Common myeloid progenitor, CD34-positive (primary cell): ENCODE data around the gene PSG7. TPM values are rescaled to one million over a fixed set of nuclear protein-coding genes. Genes with fewer than 3 reads are reported as not detected.
"Not testable (repeated sequence)": the region's sequence is repeated elsewhere in the genome, so short reads cannot be mapped to it uniquely, and the experiment has no call there.

Experiments
- CTCF ChIA-PET: fragments of 350-600 bp; sonication (Branson Sonifier 250); formaldehyde crosslinking; loops from one replicate; lab custom pipeline; 2021; ENCODE audit warnings: antibody characterized with exemption; lab: Charles Lee
- POLR2A ChIA-PET: fragments of 350-600 bp; sonication (Branson Sonifier 250); formaldehyde crosslinking; loops from one replicate; lab custom pipeline; 2021; ENCODE audit warnings: antibody characterized with exemption; lab: Charles Lee
- DNase-seq, 3 donors: peaks; one replicate each; pipeline versions ENCODE4 v3.0.0 to v3.0.0-alpha.2; 2013
- H3K27ac ChIP-seq, 2 experiments: 1 replicate in 1 of 2; 2 replicates in 1 of 2; pipeline ENCODE4 v1.7.0; 2013; ENCODE audit warnings: inconsistent platforms in 2 of 2, low read length in 2 of 2, mild to moderate bottlenecking in 2 of 2, low read depth in 1 of 2, moderate library complexity in 1 of 2; ENCODE audit not compliant: severe bottlenecking in 2 of 2, insufficient read depth in 1 of 2, poor library complexity in 1 of 2
- H3K27me3 ChIP-seq, 5 experiments: replicated peaks in 2 of 5; 1 replicate in 3 of 5; 2 replicates in 2 of 5; pipeline versions ENCODE4 v1.6.1 to v1.7.0; 2013; ENCODE audit warnings: low read length in 4 of 5, mild to moderate bottlenecking in 2 of 5, moderate library complexity in 2 of 5, inconsistent platforms in 1 of 5; ENCODE audit not compliant: insufficient read depth in 5 of 5, control insufficient read depth in 4 of 5
- H3K36me3 ChIP-seq, 4 experiments: 1 replicate in 2 of 4; 2 replicates in 2 of 4; pipeline versions ENCODE4 v1.6.1 to v1.7.0; 2013; ENCODE audit warnings: low read length in 3 of 4, control low read depth in 1 of 4, mild to moderate bottlenecking in 1 of 4; ENCODE audit not compliant: control insufficient read depth in 4 of 4, insufficient read depth in 4 of 4
- H3K4me1 ChIP-seq, 4 experiments: 1 replicate in 3 of 4; 2 replicates in 1 of 4; pipeline versions ENCODE4 v1.6.1 to v1.7.1; 2013; ENCODE audit warnings: low read length in 3 of 4, mild to moderate bottlenecking in 3 of 4, control low read depth in 1 of 4, inconsistent platforms in 1 of 4, moderate library complexity in 1 of 4; ENCODE audit not compliant: control insufficient read depth in 4 of 4, insufficient read depth in 4 of 4; ENCODE audit errors: control extremely low read depth in 1 of 4
- H3K4me3 ChIP-seq, 7 experiments: 1 replicate in 4 of 7; 2 replicates in 3 of 7; pipeline versions ENCODE4 v1.5.1 to v1.7.0; 2013; ENCODE audit warnings: mild to moderate bottlenecking in 7 of 7, low read length in 6 of 7, moderate library complexity in 6 of 7, inconsistent platforms in 2 of 7, low read depth in 2 of 7, control low read depth in 1 of 7; ENCODE audit not compliant: insufficient read depth in 4 of 7, control insufficient read depth in 1 of 7; ENCODE audit errors: extremely low read depth in 1 of 7
- H3K9me3 ChIP-seq, 5 experiments: 1 replicate in 4 of 5; 2 replicates in 1 of 5; pipeline versions ENCODE4 v1.6.1 to v1.7.1; 2013; ENCODE audit warnings: low read length in 4 of 5, mild to moderate bottlenecking in 2 of 5, inconsistent platforms in 1 of 5, low read depth in 1 of 5, moderate library complexity in 1 of 5; ENCODE audit not compliant: control insufficient read depth in 4 of 5, insufficient read depth in 2 of 5; ENCODE audit errors: control extremely low read depth in 1 of 5
- WGBS: methylation state at CpG from one replicate; pipeline ENCODE4 v1.1.5; 2013; ENCODE audit not compliant: insufficient coverage; 5-methylcytosine and 5-hydroxymethylcytosine counted together
- polyA plus RNA-seq: library from polyadenylated mRNA; unstranded; fragments of 120-200 nt; gene quantifications from one replicate; pipeline ENCODE4 v1.2.1, GENCODE V29; 2013

Gene PSG7
- not detected for polyA plus RNA-seq

DNA sequence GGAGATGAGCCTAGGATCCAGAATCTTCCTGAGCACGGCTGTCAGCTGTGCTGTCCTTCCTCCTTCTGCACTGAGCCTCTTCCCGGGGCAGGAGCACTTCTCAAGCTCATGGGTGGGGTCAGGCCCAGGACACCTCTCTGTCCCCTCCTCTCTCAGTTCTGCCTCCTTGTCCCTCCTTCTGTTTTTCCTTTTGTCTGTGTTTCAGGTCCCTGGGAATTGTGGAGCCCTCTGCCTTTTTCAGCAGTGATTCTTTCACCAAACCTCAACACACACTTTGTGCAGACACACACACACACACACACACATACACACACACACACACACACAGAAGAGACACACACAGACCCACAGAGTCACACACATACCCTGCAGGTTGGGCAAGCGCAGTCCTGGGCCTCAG lies at the start of gene PSG7:
Gene PSG7, minus strand, starts transcription at position 101 of the 400 bp plus-strand sequence. CDS start 131 bp downstream, outside the sequence.
- POLR2A ChIA-PET, H3K27ac ChIP-seq, H3K27me3 ChIP-seq, H3K9me3 ChIP-seq, H3K4me3 ChIP-seq, DNase-seq, CTCF ChIA-PET, H3K36me3 ChIP-seq, H3K4me1 ChIP-seq: not testable (repeated sequence)
- WGBS, result 83% methylated on average over 3 of the region's 3 CpGs

DNA sequence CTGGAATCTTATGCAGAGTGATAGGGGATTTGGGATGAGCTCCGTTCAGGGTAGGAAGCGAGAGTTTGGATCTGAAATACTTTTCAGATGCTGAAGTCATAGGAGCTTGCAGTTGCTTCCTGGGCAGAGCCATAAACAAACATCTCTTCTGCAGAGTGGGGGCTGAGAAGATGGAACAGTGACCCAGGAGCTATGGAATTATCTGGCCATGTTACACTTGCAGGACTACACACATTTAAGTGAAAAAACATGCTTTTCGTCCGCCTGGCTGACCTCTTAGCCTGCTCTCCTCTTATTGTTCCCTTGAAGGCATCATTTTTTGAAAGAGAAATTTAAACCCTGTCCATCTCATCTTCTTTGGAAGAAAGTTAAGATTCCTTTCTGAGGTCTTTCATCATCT lies 48.6 kb upstream of the PSG7 start:
- CTCF ChIA-PET, result interaction anchor here (0.6 kb wide), 1 partner anchor 369 kb away, joined by 3 read pairs; no protein-coding TSS in a partner anchor
- H3K27me3 ChIP-seq, result peaks cover 0 to 6% (median 0%) of the 10 kb centered on the region in 5 experiments
- H3K27ac ChIP-seq, result no peak overlapping the region
- H3K36me3 ChIP-seq, result no peaks in the 10 kb centered on the region
- POLR2A ChIA-PET, result no interaction called here
- H3K4me3 ChIP-seq, result no peak overlapping the region
- no peaks in the 10 kb centered on the region for H3K9me3 ChIP-seq
- WGBS, result 73% methylated on average over 4 of the region's 4 CpGs
- no peak for DNase-seq
- no peaks in the 10 kb centered on the region for H3K4me1 ChIP-seq

DNA sequence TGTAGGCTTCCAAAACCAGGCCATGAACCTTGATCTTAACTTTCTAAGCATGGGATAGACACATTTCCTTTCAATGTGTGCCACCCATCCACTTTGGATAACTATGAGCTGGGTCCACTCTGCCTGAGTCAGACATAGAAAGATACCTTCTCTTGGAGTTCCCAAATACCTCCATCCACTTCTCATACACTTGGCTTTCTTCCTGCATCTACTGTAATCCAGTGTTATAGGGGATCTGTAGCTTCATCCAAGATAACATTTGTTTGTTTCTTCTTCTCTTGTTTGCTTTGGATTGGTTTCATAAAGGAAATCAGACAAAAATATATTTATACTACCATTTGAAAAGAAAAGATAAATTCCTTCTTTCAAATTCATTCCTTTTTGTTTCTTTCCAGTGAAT lies 45.1 kb upstream of the PSG7 start:
- H3K27me3 ChIP-seq, DNase-seq, H3K36me3 ChIP-seq, H3K4me3 ChIP-seq, H3K4me1 ChIP-seq, H3K9me3 ChIP-seq, H3K27ac ChIP-seq, POLR2A ChIA-PET, CTCF ChIA-PET: not testable (repeated sequence)

DNA sequence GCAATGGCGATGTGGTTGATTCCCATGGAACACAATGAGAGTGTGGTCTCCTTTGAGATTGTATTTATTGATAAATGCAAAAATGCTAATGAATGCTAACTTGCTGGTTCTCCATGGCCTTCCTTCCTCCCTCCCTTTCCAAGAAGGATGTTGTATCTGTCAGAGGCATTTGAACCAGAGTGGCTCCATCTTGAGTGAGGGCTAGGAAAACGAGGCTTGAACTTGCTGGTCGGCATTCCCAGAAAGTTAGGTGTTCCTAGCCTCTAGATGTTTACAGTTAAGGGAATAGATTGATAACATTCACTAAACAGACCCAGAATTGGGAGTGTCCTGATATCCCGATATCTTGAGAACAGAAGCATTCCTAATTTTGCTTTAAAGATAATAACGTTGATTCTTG lies 34.4 kb upstream of the PSG7 start:
- H3K27me3 ChIP-seq, DNase-seq, H3K27ac ChIP-seq, H3K9me3 ChIP-seq, H3K4me1 ChIP-seq, POLR2A ChIA-PET, H3K4me3 ChIP-seq, H3K36me3 ChIP-seq, CTCF ChIA-PET: not testable (repeated sequence)
- 100% methylated on average over 1 of the region's 5 CpGs for WGBS

DNA sequence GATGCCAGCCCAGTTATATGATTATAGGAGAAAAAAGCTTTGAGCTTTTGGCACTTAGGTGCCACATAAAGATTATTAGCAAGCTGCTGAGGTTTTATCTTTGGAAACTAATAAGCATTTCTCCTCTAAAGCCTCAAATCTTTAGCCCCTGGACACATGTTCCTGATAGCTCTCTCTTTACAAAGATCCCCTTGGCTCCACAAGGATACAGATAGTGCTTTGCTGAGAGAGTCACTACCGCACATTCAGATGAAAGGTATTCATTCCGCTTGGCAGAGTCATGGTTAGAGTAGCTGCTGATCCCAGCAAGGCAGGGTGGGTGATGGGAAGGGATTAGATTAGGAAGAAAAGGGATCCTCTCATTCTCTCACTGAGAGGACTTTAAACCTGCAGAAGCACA lies 28.2 kb upstream of the PSG7 start:
- ChIA-PET POLR2A (no interaction called here), CTCF (no interaction called here)
- H3K36me3 ChIP-seq, result no peaks in the 10 kb centered on the region
- H3K9me3 ChIP-seq, result peaks cover 0 to 2% (median 0%) of the 10 kb centered on the region in 5 experiments
- 100% methylated on average over 2 of the region's 2 CpGs for WGBS
- no peak overlapping the region for H3K27ac ChIP-seq
- no peak overlapping the region for H3K4me3 ChIP-seq
- no peaks in the 10 kb centered on the region for H3K4me1 ChIP-seq
- DNase-seq, result no peak
- H3K27me3 ChIP-seq, result no peaks in the 10 kb centered on the region

DNA sequence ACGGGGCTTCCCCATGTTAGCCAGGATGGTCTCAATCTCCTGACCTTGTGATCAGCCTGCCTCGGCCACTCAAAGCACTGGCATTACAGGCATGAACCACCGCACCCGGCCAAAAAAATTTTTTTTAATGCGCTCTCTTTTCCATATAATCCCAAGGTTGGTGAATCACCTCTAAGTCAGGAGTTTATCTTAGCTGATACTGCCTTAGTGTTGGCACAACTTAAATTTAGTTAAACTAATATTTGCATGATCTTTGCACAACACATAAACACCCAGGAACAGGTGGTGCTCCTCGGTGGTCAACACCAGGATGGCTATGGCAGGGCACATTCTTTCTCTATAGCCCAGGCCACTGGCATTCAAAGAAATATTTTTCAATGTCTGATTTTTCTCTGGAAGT lies 24.1 kb upstream of the PSG7 start:
- H3K9me3 ChIP-seq, result peaks cover 0 to 2% (median 0%) of the 10 kb centered on the region in 5 experiments
- H3K27ac ChIP-seq, result no peak overlapping the region
- 98% methylated on average over 5 of the region's 6 CpGs for WGBS
- peaks cover 0 to 2% (median 0%) of the 10 kb centered on the region in 5 experiments for H3K27me3 ChIP-seq
- POLR2A ChIA-PET, result no interaction called here
- DNase-seq, result no peak
- H3K4me3 ChIP-seq, result no peak overlapping the region
- CTCF ChIA-PET, result no interaction called here
- H3K4me1 ChIP-seq, result no peaks in the 10 kb centered on the region
- no peaks in the 10 kb centered on the region for H3K36me3 ChIP-seq

DNA sequence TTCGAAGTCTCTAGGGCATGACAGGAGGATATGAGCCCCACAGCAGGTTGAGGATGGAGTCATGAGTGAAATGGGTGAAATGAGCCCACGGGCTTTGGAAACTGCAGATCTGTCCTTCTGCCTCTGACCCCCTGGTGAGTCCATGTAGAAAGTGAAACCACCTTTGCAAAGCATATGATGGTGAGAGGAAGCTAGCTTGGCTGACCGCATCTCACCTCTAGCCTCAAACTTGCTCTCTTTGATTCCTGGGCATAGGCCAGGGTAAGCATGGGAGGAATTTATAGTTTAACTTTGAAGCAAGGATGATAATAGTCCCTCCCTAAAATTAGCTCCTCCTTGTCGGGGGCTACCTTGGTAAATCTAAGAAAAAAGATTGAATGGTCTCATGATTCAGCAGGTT lies 15.1 kb upstream of the PSG7 start:
- POLR2A ChIA-PET, result not testable (repeated sequence)
- WGBS, result 68% methylated on average over 3 of the region's 4 CpGs

More for the DNA sequence above, 15.1 kb upstream of the PSG7 start:
- H3K9me3 ChIP-seq, H3K27ac ChIP-seq, H3K27me3 ChIP-seq, H3K4me1 ChIP-seq, H3K4me3 ChIP-seq, H3K36me3 ChIP-seq, DNase-seq, CTCF ChIA-PET: not testable (repeated sequence)
